DOHH2 (cell line): Measurements from ENCODE around the gene TMEM37.

Experiments used
- EZH2phosphoT487 ChIP-seq: fragments of 200-600 bp; sonication (generic); IDR thresholded peaks from 2 replicates; pipeline ENCODE4 v1.6.1; 2017; ENCODE audit warnings: borderline replicate concordance, mild to moderate bottlenecking, antibody characterized with exemption, low read length, moderate library complexity, mixed read lengths
- TF ChIP-seq, protein P1 (sequence below): fragments of 200-600 bp; sonication (generic); IDR thresholded peaks from one replicate; pipeline ENCODE4 v1.5.1; 2014; ENCODE audit warnings: antibody characterized with exemption, mild to moderate bottlenecking, low read depth, low read length; ENCODE audit not compliant: poor library complexity, severe bottlenecking

DNA sequence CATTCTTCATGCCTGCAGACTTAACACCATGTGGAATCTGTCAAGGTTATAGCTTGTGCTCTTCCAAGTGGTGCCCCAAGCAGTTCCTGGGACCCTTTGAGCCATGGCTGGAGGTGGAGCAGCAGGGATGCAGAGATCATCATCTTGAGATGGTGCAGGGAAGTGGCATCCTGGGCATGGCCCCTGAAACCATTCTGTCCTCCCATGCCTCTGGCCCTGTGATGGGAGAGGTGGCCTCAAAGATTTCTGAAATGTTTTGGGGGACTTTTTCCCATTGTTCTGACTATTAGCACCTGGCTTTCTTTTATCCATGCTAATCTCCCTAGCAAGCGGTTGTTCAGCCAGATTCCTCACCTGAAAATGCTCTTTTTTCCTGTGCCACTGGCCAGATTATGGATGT is 10.3 kb upstream of the TMEM37 start:
- TF ChIP-seq, protein P1, sequence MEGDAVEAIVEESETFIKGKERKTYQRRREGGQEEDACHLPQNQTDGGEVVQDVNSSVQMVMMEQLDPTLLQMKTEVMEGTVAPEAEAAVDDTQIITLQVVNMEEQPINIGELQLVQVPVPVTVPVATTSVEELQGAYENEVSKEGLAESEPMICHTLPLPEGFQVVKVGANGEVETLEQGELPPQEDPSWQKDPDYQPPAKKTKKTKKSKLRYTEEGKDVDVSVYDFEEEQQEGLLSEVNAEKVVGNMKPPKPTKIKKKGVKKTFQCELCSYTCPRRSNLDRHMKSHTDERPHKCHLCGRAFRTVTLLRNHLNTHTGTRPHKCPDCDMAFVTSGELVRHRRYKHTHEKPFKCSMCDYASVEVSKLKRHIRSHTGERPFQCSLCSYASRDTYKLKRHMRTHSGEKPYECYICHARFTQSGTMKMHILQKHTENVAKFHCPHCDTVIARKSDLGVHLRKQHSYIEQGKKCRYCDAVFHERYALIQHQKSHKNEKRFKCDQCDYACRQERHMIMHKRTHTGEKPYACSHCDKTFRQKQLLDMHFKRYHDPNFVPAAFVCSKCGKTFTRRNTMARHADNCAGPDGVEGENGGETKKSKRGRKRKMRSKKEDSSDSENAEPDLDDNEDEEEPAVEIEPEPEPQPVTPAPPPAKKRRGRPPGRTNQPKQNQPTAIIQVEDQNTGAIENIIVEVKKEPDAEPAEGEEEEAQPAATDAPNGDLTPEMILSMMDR = no peak
- TF ChIP-seq EZH2phosphoT487 = no peak
